Upper lobe of left lung (tissue), 4 donors: Measurements from ENCODE around the gene GNG11.

ENCODE experiments used
- CTCF ChIP-seq, 6 experiments: fragments of 450-650 bp in 4 of 6; fragments of 200-600 bp in 2 of 6; sonication (generic) in 2 of 6; IDR thresholded peaks; one replicate each; pipeline ENCODE4 v1.5.1; 2016 to 2019; ENCODE audit warnings: antibody characterized with exemption in 6 of 6
- EP300 ChIP-seq, 4 donors: sonication (generic); formaldehyde crosslinking; IDR thresholded peaks; one replicate each; pipeline ENCODE4 v1.5.1; 2017; ENCODE audit warnings: antibody characterized with exemption in 4 of 4, control low read depth in 2 of 4
- POLR2AphosphoS5 ChIP-seq, 2 donors: sonication (generic); formaldehyde crosslinking; IDR thresholded peaks; one replicate each; pipeline ENCODE4 v1.5.1; 2017; ENCODE audit warnings: antibody characterized with exemption in 2 of 2

GRCh38 chr7:93902777-93903423 lies 18.6 kb upstream of the GNG11 start:
- no peak for TF ChIP-seq EP300 (IDR thresholded peaks at IDR 0.05)
- peak; percentile 40 to 66 (median 54) for TF ChIP-seq CTCF (IDR thresholded peaks at IDR 0.05)
- no peak for TF ChIP-seq POLR2AphosphoS5 (IDR thresholded peaks at IDR 0.05)
